ENCODE data around the gene PLCB4. TPM values are rescaled to one million over a fixed set of nuclear protein-coding genes. Genes with fewer than 3 reads are reported as not detected.

The PLCB4 gene
- total RNA-seq, 1 experiment from 2014 or later = 12.9 TPM

DNA sequence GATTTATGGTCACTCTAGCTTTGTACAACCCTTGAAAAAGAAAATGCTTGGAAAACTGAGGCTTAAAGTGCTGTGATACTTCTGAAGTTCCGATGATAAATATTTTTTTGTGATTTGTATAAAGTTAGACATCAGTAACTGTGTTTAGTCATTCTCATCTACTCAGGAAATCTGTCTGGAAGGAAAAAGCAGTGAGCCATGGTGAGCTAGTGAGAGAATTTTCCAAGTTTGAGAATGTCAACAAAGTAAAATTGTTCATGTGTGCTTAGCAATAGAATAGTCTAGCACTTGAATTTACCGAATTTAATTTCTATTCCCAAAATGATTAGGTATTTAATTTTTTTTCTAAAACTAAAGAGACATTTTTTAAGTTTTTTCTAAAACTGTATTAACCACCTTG, 41.3 kb upstream of the PLCB4 start:
- no peak overlapping the region for H3K4me3 Mint-ChIP-seq (ENCODE audit: low read depth, unreplicated experiment)
- TF ChIP-seq, protein P1, sequence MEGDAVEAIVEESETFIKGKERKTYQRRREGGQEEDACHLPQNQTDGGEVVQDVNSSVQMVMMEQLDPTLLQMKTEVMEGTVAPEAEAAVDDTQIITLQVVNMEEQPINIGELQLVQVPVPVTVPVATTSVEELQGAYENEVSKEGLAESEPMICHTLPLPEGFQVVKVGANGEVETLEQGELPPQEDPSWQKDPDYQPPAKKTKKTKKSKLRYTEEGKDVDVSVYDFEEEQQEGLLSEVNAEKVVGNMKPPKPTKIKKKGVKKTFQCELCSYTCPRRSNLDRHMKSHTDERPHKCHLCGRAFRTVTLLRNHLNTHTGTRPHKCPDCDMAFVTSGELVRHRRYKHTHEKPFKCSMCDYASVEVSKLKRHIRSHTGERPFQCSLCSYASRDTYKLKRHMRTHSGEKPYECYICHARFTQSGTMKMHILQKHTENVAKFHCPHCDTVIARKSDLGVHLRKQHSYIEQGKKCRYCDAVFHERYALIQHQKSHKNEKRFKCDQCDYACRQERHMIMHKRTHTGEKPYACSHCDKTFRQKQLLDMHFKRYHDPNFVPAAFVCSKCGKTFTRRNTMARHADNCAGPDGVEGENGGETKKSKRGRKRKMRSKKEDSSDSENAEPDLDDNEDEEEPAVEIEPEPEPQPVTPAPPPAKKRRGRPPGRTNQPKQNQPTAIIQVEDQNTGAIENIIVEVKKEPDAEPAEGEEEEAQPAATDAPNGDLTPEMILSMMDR (IDR thresholded peaks at IDR 0.05; ENCODE audit: unreplicated experiment) = no peak

DNA sequence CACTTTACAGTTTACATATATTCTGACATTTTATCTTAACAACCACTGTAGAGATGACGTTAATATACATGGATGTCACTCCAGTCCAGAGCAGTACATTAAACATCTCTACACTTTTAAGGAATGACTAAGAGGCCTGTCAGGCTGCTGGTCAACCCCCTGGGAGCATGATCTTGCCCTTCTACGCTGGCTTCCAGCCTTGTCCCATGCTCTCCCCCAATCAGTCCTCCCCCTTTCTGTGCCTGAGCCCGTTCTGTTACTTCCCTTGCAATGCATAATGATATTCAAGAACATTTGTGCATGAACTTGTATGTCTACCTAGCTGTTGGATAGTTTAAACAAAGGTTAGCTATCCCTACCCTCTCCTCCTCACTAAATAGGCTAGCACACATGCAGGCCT, 40.5 kb upstream of the PLCB4 start:
- no TSS peak for BruUV-seq (replicated peaks)
- Mint-ChIP-seq H3K4me1 (ENCODE audit: low read depth, unreplicated experiment) (no peaks in the 10 kb centered on the region), H3K27me3 (ENCODE audit: unreplicated experiment) (no peaks in the 10 kb centered on the region), H3K4me3 (ENCODE audit: low read depth, unreplicated experiment) (no peak overlapping the region), H3K27ac (ENCODE audit: unreplicated experiment) (no peak overlapping the region), H3K9me3 (ENCODE audit: low read depth, unreplicated experiment) (no peaks in the 10 kb centered on the region), H3K36me3 (ENCODE audit: insufficient read depth, unreplicated experiment) (no peaks in the 10 kb centered on the region)
- no peak for DNase-seq
- CTCF ChIA-PET = no interaction called here
- intact Hi-C loops (cut with micrococcal nuclease; ENCODE audit: unreplicated experiment) = no loop called here
- TF ChIP-seq, protein P1 (IDR thresholded peaks at IDR 0.05; ENCODE audit: unreplicated experiment) = no peak

More for the DNA sequence above, 41.3 kb upstream of the PLCB4 start:
- no TSS peak for BruUV-seq (replicated peaks)
- no peaks in the 10 kb centered on the region for H3K4me1 Mint-ChIP-seq (ENCODE audit: low read depth, unreplicated experiment)
- intact Hi-C loops (cut with micrococcal nuclease; ENCODE audit: unreplicated experiment) = no loop called here
- H3K27ac Mint-ChIP-seq (ENCODE audit: unreplicated experiment) = no peak overlapping the region
- no peaks in the 10 kb centered on the region for H3K36me3 Mint-ChIP-seq (ENCODE audit: insufficient read depth, unreplicated experiment)
- CTCF ChIA-PET = no interaction called here
- no peaks in the 10 kb centered on the region for H3K9me3 Mint-ChIP-seq (ENCODE audit: low read depth, unreplicated experiment)
- DNase-seq = no peak
- H3K27me3 Mint-ChIP-seq (ENCODE audit: unreplicated experiment) = no peaks in the 10 kb centered on the region

DNA sequence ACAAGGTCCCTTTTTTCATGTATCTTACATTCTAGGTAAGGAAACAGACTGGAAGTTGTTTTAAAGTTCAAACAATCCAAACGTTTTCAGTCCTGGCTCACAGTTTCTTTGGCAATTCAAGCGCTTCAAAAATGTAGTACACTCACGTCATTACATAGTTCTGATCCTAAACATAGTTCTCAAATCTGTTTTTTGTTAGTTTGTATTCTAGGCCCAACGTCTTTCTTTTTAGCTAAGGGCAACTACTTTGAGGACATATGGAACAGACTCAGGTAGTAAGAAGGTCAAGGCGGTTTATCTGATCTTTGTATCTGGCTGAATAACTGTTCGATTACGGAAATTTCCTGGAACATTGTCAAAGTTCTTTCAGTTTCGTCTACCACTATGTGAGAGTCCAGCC, 36.9 kb upstream of the PLCB4 start:
- TF ChIP-seq, protein P1 (IDR thresholded peaks at IDR 0.05; ENCODE audit: unreplicated experiment) = no peak
- intact Hi-C loops (cut with micrococcal nuclease; ENCODE audit: unreplicated experiment) = no loop called here
- H3K4me1 Mint-ChIP-seq (ENCODE audit: low read depth, unreplicated experiment) = no peaks in the 10 kb centered on the region
- CTCF ChIA-PET = no interaction called here
- H3K27ac Mint-ChIP-seq (ENCODE audit: unreplicated experiment) = no peak overlapping the region
- H3K4me3 Mint-ChIP-seq (ENCODE audit: low read depth, unreplicated experiment) = no peak overlapping the region
- no peaks in the 10 kb centered on the region for H3K27me3 Mint-ChIP-seq (ENCODE audit: unreplicated experiment)
- no TSS peak for BruUV-seq (replicated peaks)
- no peaks in the 10 kb centered on the region for H3K36me3 Mint-ChIP-seq (ENCODE audit: insufficient read depth, unreplicated experiment)
- H3K9me3 Mint-ChIP-seq (ENCODE audit: low read depth, unreplicated experiment) = no peaks in the 10 kb centered on the region
- no peak for DNase-seq

DNA sequence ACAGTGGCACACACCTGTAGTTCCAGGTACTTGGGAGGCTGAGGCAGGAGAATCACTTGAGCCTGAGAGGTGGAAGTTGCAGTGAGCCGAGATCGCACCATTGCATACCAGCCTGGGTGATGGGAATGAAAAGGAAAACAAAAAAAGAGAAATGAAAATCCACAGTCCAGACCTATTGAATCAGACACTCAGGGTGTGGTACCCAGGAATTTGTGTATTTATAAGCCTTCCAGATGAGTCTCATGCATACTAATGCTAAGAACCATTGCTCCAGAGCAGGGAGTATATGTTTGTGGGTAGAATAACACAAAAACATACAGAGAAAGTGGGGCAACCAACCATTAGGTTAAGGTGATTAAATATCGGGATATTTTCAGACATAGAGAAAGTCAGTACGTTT, 36.1 kb upstream of the PLCB4 start:
- CTCF ChIA-PET = no interaction called here
- BruUV-seq (replicated peaks) = no TSS peak
- Mint-ChIP-seq H3K9me3 (ENCODE audit: low read depth, unreplicated experiment) (no peaks in the 10 kb centered on the region), H3K27me3 (ENCODE audit: unreplicated experiment) (no peaks in the 10 kb centered on the region), H3K4me1 (ENCODE audit: low read depth, unreplicated experiment) (no peaks in the 10 kb centered on the region), H3K36me3 (ENCODE audit: insufficient read depth, unreplicated experiment) (no peaks in the 10 kb centered on the region), H3K27ac (ENCODE audit: unreplicated experiment) (no peak overlapping the region), H3K4me3 (ENCODE audit: low read depth, unreplicated experiment) (no peak overlapping the region)
- TF ChIP-seq, protein P1 (IDR thresholded peaks at IDR 0.05; ENCODE audit: unreplicated experiment) = no peak
- DNase-seq = no peak
- intact Hi-C loops (cut with micrococcal nuclease; ENCODE audit: unreplicated experiment) = no loop called here

DNA sequence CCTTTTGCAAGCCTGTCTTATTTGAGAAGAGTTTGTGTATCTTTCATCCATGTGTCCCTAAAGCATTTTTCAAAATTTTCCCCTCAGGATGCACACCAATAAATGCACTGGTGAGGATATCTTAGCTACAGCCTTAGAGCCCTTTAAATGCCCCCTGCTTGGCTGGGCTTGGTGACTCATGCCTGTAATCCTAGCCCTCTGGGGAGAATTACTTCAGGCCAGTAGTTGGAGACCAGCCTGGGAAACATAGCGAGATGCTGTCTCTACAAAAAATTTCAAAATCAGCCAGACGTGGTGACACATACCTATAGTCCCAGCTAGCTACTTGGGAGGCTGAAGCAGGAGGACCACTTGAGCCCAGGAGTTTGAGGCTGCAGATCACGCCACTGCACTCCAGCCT, 33.8 kb upstream of the PLCB4 start:
- TF ChIP-seq, protein P1 (IDR thresholded peaks at IDR 0.05; ENCODE audit: unreplicated experiment) = no peak
- H3K4me3 Mint-ChIP-seq (ENCODE audit: low read depth, unreplicated experiment) = no peak overlapping the region
- H3K27me3 Mint-ChIP-seq (ENCODE audit: unreplicated experiment) = no peaks in the 10 kb centered on the region
- no TSS peak for BruUV-seq (replicated peaks)
- peak; percentile 23 for DNase-seq
- peaks cover 2% of the 10 kb centered on the region for H3K9me3 Mint-ChIP-seq (ENCODE audit: low read depth, unreplicated experiment)
- no peak overlapping the region for H3K27ac Mint-ChIP-seq (ENCODE audit: unreplicated experiment)
- CTCF ChIA-PET = no interaction called here
- intact Hi-C loops (cut with micrococcal nuclease; ENCODE audit: unreplicated experiment) = no loop called here
- no peaks in the 10 kb centered on the region for H3K4me1 Mint-ChIP-seq (ENCODE audit: low read depth, unreplicated experiment)
- H3K36me3 Mint-ChIP-seq (ENCODE audit: insufficient read depth, unreplicated experiment) = no peaks in the 10 kb centered on the region
